ENCODE data around the gene HSBP1L1. TPM values are rescaled to one million over a fixed set of nuclear protein-coding genes. Genes with fewer than 3 reads are reported as not detected.

The HSBP1L1 gene
- total RNA-seq, 1 experiment from 2014 or later, result not detected

DNA sequence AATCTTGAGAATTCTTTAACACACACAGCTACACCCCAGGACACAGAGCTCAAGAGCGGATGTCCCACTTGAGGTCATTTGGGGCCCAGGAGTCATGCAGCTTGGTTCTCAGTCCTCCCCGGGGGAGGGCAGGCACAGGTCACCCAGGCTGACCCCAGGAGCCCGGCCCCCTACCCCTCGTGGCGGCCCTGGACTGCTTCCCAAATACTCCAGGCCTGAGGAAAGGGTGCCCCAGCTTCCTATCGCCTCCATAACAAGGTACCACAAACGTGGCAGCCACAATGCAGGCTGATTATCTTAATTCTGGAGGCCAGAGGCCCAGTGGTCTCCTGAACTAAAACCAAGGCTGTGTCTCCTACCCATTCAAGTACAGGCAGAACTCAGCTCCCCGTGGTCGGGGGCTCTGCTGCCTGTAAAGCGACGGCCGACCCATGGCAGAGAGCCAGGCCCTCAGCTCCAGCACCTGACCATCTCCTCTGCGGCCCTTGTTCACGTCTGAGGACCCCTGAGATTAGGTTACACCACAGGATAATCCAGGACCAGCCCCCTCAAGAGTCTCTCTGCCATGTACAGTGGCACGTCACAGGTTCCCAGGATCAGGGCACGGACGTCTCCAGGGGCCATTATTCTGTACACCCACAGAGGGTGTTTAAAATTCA, 23.5 kb upstream of the HSBP1L1 start:
- no peaks in the 10 kb centered on the region for H3K27me3 ChIP-seq (ENCODE audit: insufficient read depth, low read length)
- no peak overlapping the region for H3K18ac ChIP-seq (ENCODE audit: insufficient read length, low read depth, low read length)
- no peak overlapping the region for H2BK12ac ChIP-seq (ENCODE audit: insufficient read length, low read depth, low read length)
- no peaks in the 10 kb centered on the region for H3K79me2 ChIP-seq (ENCODE audit: insufficient read depth, low read length)
- H3K4me1 Mint-ChIP-seq, result peaks cover 7 to 16% of the 10 kb centered on the region in 2 experiments
- no peaks in the 10 kb centered on the region for H3K79me1 ChIP-seq (ENCODE audit: insufficient read depth, low read depth, low read length, poor library complexity, severe bottlenecking)
- H2AK5ac ChIP-seq (ENCODE audit: insufficient read length, low read length), result no peak overlapping the region
- no peak overlapping the region for H3K4ac ChIP-seq (ENCODE audit: low read depth, low read length)
- H3K9me3 Mint-ChIP-seq, result no peaks in the 10 kb centered on the region; a peak in 1 of 5 replicates
- no peaks in the 10 kb centered on the region for H3K4me1 ChIP-seq (ENCODE audit: insufficient read depth, low read length)
- DNase-seq, result peak; percentile 14
- peak overlapping the region in 1 of 3 experiments; percentile 22; a peak in 1 of 7 replicates for H3K27ac Mint-ChIP-seq
- TF ChIP-seq, protein P1, sequence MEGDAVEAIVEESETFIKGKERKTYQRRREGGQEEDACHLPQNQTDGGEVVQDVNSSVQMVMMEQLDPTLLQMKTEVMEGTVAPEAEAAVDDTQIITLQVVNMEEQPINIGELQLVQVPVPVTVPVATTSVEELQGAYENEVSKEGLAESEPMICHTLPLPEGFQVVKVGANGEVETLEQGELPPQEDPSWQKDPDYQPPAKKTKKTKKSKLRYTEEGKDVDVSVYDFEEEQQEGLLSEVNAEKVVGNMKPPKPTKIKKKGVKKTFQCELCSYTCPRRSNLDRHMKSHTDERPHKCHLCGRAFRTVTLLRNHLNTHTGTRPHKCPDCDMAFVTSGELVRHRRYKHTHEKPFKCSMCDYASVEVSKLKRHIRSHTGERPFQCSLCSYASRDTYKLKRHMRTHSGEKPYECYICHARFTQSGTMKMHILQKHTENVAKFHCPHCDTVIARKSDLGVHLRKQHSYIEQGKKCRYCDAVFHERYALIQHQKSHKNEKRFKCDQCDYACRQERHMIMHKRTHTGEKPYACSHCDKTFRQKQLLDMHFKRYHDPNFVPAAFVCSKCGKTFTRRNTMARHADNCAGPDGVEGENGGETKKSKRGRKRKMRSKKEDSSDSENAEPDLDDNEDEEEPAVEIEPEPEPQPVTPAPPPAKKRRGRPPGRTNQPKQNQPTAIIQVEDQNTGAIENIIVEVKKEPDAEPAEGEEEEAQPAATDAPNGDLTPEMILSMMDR (conservative IDR thresholded peaks at IDR 0.05), result no peak
- no peak overlapping the region for H3K56ac ChIP-seq (ENCODE audit: insufficient read length, low read depth, low read length)
- no peak overlapping the region for H3K23ac ChIP-seq (ENCODE audit: insufficient read length, low read depth, low read length)
- H3T11ph ChIP-seq (ENCODE audit: low read length), result no peak overlapping the region
- no peak overlapping the region for H3K4me3 Mint-ChIP-seq
- H4K5ac ChIP-seq (ENCODE audit: insufficient read length, low read depth, low read length), result no peak overlapping the region
- whole genome bisulfite sequencing (ENCODE audit: extremely low coverage, insufficient read length, low lambda C conversion rate), result no CpG with 5 or more reads among the region's 17 CpGs
- peaks cover 2% of the 10 kb centered on the region for H4K20me1 ChIP-seq (ENCODE audit: control insufficient read depth, insufficient read depth, insufficient read length)
- H2BK15ac ChIP-seq (ENCODE audit: low read depth, low read length), result no peak overlapping the region
- H4K8ac ChIP-seq (replicated peaks; ENCODE audit: insufficient read length, low read depth, low read length), result no peak overlapping the region
- H3K27me3 Mint-ChIP-seq (ENCODE audit: low read depth), result peaks cover 3% of the 10 kb centered on the region; the same call in 1 of the 2 replicates
- no peaks in the 10 kb centered on the region for H3K9me3 ChIP-seq (ENCODE audit: control insufficient read depth, low read depth, low read length)
- peaks cover 0 to 21% (median 11%) of the 10 kb centered on the region in 3 experiments; a peak in 5 of 7 replicates for H3K36me3 Mint-ChIP-seq (ENCODE audit: insufficient read depth in 1 of 3, low read depth in 3 of 3)
- H3K27ac ChIP-seq (ENCODE audit: insufficient read length, low read depth, low read length), result no peak overlapping the region
- H2BK120ac ChIP-seq (ENCODE audit: low read depth, low read length, poor library complexity, severe bottlenecking), result no peak overlapping the region
- no peak overlapping the region for H3K4me2 ChIP-seq (ENCODE audit: insufficient read depth, insufficient read length, low read length)
- no peaks in the 10 kb centered on the region for H3K23me2 ChIP-seq (ENCODE audit: insufficient read length, low read depth, low read length, poor library complexity, severe bottlenecking)
- no peak overlapping the region for H2AFZ ChIP-seq (ENCODE audit: low read length)
- no peak overlapping the region for H2BK5ac ChIP-seq (ENCODE audit: insufficient read length, low read length)
- no peak overlapping the region for H3K14ac ChIP-seq (ENCODE audit: insufficient read depth, low read length)
- H2BK20ac ChIP-seq (ENCODE audit: low read depth, low read length, poor library complexity, severe bottlenecking), result no peak overlapping the region
- H3K9ac ChIP-seq (ENCODE audit: extremely low read depth, insufficient read length, low read length), result no peak overlapping the region
- H4K91ac ChIP-seq (ENCODE audit: insufficient read length, low read depth, low read length), result no peak overlapping the region
